HG03575 (cell line): ENCODE data around the gene ATF6.

Experiments used
- ATAC-seq: cut with Tn5 transposase; IDR thresholded peaks from one replicate; pipeline ENCODE4 v1.9.1; 2021; ENCODE audit not compliant: unreplicated experiment, insufficient number of reproducible peaks, low FRiP score; ENCODE audit errors: extremely low read depth

The ATF6 gene

DNA sequence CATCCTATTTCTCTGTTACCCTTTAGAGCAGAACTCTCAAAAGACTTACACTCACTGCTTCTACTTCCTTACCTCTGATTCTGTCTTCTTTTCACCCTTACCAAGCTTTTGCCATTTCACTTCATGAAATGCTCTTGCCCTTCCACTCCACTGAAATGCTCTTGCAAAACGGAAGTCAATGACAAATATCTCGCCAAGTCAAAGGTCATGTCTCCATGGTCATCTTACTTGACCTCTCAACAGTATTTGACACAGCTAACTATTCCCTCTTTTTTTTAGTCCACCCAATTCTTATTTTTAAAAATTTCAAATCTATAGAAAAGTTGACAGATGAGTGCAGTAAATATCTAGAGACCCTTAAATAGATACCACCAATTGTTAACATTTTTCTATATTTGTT lies 149.9 kb downstream of the ATF6 start:
- no peak for ATAC-seq

DNA sequence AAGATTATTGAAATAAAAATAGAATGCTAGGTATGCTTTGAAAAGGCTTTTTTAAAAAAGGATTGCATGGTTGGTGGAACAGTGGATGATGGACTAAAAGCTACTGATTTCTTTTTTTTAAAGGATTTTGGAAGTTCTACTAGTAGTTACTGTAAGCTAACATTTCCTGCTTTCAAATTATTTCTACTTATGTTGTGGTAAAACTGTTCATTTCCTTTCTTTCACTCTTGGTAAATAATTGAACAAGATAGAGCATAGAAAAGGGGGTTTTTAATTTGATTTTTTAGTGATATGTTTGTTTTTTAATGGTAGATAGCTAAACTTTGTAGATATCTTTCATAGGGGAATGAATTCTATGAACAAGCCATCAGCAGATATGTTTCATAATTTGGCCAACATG lies 153.1 kb downstream of the ATF6 start:
- no peak for ATAC-seq

DNA sequence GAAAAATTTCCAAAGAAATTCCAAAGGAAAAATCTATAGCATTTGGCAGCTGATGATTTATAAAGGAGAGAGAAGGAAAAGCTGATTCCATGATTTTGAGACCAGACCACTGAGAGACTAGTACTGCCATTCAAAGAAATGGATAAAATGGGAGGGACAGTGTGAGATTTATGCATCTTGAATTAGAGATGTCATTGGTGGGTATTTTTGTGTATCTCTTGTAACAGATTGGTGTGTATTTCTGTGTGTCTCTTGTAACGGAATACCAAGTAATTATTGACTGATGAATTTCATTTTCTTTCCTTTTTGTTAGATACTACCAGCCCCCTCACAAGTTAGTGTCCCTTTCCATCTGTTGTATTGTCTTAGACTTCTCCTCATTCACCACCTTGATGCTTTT lies 155.4 kb downstream of the ATF6 start:
- no peak for ATAC-seq

DNA sequence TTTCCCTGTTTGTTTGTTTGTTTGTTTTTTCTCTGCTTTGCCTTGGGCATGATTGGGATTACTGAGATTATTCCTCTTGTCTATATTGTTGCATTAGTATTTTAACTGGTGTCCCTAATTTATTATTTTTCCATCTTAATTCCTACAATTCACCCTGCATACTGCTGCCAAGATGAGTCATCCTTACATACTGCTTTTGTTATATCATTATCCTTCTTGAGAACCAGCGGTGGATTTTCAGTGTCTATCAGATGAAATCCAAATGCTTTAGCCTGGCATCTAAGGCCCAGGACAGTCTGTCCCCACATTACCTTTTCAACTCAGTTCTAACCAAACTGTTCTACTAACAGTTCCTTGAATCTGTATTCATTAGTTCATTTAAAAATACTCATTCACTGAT lies 155.9 kb downstream of the ATF6 start:
- ATAC-seq: no peak

DNA sequence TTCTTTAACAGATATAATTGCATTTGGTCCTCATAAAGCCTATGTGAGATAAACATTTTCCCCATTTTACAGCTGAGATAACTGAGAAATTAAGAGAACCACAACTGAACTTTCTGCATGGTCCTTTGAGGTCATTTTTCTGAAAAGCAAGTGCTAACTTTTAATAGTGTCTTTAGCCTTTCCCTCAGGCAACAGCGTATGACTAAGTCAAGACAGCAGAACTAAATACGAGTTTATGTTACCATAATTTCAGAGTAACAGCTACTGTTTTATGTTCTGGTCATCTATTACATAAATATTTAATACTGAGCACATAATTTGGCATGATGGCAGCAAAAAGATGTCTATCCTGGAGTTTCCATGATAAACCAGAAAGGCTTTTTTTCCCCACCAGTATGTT lies 161.9 kb downstream of the ATF6 start:
- ATAC-seq: no peak

DNA sequence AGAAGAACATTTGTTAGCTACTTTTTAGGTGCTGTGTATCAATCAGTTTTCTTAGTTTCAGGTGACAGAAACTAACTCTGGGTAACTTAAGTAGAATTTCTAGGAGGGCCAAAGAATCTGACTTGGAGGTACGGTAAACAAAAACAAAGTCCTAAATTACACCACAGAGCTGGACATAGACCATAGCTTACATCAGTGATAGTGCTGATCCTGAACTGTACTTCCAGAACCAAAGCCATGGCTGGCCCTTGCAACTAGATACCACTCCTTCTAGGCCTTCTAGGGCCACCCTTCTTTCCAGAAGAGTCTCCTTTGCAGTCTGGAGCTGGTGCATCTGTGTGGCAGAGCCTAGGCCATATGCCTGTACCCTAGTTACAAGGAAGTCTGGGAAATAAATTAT lies 163.0 kb downstream of the ATF6 start:
- ATAC-seq: no peak

DNA sequence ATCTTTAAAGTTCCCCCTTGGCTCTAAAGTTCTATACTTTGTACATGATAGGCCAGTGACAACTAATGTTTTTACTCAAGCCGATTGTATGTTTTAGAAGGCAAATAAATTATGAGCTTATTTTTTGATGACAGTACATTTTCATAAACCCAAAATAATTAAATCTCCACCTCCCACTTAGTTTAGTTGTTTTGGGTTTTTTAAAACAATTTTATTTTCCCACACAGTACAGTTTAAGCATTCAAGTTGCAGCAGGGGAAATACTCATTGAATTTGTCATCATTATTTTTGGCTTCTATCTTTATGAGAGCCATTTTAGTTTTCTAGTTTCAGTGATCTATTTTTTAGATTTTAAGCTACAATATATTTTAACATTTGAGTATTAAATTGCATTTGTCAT lies 163.9 kb downstream of the ATF6 start:
- ATAC-seq: no peak

DNA sequence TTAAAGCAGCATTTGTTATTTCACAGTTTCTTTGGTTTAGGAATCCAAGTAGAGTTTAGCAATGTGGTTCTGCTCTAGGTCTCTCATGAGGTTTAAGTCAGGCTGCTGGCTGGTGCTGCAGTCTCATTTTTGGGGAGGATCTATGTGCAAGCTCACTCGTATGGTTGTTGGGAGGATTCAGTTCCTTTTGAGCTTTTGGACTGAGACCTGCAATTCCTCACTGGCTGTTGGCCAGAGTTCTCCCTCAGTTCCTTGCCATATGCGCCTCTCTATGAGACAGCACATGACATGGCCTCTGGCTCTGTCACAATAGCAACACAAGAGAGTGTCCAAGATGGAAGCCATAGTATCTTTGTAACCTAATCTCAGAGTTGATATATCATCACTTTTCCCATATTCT lies 166.5 kb downstream of the ATF6 start:
- no peak for ATAC-seq

DNA sequence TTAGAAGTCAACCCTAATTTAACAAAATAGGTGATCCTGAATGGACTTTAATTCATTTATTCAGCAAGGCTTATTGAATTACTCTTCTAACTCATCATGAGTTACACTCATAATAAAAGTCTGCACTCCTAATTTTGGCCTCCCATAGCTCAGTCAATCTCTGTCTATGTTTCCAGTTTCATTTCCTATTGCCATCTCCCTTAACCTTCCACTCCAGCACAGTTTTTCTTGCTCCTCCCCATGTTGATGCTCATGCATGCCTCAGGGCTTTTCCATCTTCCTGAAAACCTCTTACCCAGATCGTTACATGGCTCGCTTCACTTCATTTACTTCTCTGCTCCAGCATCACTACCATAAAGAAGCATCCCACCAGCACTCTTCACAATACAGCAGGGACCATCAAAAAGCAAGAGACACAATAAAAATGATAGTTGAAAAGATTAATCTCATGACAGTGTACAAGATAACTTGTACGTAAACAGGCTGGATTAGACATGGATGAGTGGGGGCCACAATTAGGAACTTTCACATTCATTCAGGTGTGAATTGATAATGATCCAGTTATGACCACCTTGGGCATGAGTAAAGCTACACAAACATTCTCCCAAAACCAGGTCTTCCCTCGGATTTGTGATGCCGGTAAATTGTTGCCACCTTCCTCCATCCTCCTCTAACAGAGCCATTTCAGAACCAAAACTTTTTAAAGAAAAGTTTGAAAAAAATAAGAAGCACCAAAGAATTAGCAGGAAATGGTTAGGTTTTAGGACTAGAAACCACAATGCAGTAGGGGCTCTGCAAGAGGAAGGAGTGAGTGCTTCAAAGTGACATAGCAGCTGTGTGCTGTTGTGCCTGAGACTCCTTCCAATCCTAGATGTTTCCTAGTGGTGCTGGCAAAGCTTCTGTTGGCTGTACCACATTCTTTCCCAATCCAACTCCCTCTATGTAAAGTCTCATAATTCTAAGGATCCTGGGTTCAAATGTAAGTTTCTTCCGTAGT lies 167.8 kb downstream of the ATF6 start:
- no peak for ATAC-seq

DNA sequence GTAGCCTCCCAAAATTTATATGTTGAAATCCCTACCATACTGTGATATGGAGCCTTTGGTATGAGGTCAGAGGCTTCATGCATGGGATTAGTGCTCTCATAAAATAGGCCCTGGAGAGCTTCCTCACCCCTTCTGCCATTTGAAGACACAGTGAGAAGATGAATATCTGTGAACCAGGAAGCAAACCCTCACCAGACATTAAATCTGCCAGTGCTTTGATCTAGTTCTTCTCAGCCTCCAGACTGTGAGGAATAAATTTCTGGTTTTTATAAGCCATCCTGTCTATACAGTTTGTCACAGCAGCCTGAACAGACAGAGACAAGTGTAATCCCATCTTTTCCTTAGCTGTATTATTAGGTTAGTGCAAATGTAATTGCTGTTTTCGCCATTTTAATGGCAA lies 169.1 kb downstream of the ATF6 start:
- ATAC-seq: no peak

DNA sequence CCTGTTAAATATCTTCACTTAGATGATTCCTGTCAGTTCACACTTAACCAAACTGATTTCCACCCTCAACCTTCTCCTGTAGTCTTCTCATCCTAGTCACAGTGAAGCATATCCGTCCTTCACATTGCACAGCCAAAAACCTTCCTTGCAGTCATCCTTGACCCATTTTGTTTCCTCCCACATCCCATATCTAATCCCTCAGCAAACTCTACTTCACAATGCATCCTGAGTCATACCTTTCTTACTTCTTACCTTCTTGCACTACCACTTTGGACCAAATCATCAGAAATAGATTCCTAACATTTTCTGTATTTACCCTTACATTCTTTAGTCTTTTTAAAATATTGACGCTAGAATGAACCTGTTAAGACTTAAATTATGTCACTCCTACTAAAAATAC lies 170.7 kb downstream of the ATF6 start:
- no peak for ATAC-seq

DNA sequence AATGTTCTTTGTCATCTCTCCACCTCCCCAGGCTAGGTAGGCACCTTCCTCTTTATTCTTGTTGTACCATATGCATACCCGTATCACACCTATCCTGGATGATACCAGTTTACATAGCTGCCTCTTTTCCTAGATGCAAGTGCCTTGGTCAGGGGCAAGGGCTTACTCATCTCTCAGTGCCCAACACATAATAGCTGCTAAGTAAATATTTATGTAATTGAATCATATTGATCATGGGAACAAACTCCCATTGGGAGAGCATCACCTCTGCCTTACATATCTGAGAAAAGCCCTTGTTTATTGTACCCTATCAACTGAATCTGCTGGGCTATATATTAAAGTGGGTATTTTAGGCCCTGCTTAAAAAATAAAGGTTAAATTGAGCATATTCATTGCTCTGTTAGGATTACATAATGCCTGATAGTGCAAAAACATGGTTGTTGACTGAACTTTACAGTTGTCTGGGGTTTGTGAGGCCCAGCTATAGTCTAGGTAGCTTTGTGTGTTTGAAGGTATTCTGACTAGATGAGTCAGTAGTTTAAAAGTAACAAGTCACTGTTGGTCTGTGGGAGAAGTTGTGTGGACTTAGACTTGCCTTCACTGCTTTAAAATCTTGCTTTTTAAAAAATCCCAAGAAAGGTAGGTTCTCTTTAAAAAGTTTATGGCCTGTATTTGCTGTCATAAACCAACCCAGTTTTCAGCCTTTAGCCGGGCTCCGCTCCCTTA lies 174.9 kb downstream of the ATF6 start:
- ATAC-seq: no peak

DNA sequence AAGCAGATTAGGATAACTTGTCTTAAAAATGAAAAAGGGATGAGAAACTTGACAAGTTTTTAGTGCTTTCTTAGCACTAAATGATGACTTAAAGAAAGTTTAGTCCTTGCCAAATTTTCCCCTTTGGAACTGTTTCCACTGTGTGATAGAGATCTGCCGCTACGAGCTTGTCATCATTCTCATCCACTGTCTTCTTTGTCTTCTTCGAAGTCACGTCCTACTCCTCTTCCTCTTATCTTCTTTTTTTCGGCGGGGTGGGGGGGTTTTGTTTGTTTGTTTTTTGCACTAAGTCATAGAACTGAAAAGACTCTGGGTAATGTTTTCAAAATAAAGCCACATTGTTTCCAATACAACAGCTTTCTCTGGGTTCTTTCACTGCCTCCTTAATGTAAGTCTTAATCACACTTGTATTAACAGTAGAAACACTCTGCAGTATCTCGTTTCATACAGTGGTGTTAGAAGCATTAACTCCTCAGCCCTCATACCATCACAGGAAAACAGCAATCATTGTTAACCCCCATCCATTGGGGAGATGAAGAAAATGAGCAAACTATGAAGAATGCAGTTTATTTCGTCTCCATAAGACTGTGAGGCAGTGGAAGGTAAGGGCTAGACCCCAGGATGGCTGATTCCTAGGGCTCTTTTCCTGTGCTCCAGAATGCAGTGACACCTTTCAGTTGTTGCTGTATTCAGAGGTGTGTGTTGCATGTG lies 175.8 kb downstream of the ATF6 start:
- ATAC-seq: no peak

DNA sequence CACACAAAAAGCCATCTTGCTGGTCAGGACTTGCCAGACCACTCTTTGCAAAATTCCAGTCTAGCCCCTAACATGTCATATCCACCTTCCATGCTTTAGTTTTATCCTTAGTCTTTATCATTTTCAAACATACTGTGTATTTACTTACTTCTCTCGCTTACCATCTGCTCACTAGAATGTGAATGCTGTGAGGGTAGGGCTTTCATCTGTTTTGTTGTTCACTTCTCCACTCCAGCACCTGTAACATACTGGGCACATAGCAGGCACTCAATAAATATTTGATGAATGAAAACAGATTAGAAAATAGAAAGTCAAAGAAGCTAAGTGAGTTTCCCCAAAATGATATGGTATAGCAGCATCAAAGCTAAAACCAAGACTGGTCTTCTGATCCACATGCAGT lies 177.6 kb downstream of the ATF6 start:
- ATAC-seq: no peak

DNA sequence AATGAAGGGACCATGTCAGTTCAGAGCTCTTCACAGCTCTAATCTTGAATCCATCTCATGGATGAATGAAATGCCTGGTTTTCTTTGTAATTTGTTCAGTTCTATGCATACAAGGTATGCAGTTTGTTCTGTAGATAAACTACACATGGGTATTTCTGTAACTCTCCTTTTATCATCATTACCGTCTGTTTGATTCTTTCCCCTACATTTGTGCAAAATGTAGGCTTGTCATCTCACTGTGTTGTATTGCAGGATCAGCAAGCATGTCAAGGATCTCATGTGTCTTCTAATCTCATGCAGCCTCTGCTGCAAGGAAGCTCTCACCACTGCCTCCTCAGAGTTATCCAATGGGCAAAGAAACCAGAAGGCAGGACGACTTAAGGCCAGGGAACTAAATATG lies 178.3 kb downstream of the ATF6 start:
- ATAC-seq: no peak

DNA sequence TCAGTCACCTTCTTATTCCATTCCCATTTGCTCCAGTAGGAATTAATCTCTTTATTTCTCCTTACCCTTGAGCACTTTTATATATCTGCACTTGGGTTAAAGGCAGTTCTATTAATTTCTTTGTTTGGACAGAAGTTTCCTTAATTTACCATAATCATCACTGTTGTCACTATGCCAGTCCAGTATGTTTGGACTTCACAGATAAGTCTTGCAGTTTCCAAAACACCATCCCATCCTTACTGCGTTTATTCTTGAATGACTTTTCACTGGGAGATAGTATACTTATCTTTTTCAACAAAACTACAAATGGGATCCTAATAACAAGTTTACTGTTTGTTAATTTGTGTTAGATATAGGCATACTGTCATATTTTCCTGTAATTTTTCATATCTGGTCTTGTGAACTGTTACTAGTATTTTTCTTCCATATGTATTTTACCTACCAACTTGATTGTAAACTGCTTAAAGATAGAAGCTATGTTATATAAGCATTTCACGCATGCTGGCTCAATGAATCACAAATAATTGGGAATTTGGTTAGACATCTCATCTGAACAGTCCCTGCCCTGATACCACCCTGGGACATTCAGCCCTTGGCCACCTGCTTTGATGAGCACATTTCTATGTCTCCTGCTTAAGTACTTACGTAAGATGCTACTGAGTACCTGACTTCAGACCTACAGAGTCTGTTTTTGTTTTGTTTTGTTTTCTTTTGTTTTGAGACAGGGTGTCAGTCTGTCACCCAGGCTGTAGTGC lies 179.4 kb downstream of the ATF6 start:
- no peak for ATAC-seq

DNA sequence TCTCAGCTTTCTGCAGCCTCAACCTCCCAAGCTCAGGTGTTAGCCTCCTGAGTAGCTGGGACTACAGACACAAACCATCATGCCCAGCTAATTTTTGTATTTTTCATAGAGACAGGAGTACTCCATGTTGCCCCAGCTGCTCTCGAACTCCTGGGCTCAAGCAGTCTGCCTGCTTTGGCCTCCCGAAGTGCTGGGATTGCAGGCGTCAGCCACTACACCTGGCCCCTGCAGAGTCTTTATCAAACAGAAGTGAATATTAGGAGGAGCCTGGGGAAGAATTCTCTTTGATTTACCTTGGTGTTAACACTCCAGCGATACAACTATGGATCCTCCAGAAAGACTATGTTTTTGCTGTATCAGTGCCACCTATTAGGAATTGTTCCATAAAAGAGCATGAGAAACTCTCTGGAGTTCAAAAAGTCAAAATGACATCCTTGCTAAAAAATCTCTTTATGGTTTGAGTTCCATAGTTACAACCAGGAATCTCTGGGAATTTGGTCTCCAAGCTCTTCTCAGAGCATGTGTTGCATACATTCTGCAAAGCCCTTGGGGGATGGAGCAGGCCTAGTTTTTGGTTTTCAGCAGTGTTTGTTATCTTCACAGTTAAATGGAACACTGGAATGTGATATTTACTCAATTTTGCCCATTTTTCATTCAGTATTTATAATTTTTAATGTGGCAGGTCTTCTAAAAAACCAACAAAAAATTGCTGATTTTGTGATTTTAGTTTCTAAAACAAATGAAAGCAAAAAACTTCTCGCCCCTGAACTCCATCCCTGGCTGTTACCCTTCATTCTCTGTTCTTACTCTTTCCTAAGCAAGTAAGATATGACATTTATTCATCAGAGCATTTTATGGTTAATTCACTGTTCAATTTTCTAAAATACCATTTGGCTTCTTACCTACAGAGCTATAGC lies 180.2 kb downstream of the ATF6 start:
- no peak for ATAC-seq

DNA sequence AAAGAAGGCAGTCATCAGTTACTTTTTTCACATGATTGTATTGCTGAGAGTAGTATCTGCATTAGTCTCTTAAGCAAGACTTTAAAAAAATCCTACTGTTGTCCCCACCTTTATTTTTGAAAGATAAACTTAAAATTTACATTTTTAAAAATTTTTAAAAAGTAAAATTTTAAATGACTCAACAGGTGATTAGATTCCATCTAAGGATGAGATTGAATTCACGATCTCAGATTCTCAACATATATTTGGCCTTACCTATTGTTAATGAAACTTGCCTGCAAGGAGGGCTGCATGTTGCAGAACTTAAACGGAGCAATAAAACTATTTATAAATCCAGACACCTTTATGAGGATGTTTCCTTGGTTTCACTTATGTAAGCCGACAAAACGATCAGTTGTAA lies 182.3 kb downstream of the ATF6 start:
- no peak for ATAC-seq
